GM21360 (cell line): ENCODE measurements around the gene BARX2.

Experiments
- ATAC-seq: cut with Tn5 transposase; IDR thresholded peaks from one replicate; pipeline ENCODE4 v1.9.1; 2021; ENCODE audit warnings: mild to moderate bottlenecking, moderate library complexity; ENCODE audit not compliant: unreplicated experiment

BARX2 gene

DNA sequence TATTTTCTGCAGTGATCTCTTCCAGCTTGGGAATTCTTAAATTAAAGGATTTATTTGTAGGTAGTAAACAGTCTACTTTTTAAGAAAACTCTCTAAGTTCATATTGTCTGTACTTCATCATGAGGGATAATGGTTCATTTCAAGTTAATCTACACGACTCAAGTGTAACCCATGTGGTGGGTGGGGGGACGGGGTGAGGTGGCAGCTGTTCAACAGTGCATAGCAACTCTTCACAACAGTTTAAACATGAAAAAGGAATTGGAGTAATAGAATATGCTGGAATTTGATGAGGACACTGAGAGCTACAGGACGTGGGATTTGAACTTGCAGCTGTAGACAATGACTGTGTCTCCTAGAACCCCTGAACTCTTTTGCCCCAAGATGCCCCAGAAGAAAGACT is 20.8 kb downstream of the BARX2 start:
- no peak for ATAC-seq

DNA sequence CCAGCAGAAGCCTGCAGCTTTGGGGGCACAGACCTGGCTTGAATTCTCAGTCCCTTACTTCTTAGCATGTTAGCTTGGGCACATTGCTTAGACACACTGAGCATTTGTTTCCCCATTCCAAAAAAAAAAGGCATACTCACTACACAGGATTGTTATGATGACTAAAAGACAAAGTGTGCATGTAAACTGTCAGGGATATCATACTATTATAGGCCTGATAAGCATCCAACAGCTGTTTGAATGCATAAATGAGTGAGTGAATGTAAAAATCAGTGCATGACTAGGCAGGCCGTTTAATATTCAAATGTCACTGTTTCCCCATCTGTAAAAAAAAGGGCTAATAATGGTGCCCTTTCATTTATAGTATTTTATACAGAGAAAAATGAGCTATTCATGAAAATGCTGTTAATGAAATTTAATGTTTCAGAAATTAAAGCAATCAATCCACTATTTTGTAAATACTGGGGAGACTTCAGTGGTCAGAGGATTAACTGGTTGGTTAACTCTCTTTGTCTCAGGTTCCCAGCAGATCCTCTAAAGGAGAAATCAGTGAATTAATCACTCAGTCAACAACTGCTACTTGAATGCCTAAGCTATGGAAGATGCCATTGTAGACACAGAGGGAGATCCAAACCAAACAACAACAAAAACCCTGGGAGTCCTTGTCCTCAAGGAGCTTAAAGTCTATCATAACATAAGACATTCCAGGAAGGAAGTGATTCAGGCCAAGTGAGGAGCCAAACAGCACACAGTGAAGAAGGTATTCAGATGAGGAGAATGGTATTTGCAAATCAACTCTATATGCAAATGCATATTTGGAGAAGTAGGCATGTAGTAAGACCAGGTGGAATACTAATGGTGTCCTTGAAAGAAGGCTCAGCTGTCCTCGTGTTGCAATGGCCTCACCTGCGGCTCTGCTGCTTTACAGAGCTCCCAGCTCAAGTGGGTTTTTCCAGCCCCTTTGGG is 26.8 kb downstream of the BARX2 start:
- no peak for ATAC-seq

DNA sequence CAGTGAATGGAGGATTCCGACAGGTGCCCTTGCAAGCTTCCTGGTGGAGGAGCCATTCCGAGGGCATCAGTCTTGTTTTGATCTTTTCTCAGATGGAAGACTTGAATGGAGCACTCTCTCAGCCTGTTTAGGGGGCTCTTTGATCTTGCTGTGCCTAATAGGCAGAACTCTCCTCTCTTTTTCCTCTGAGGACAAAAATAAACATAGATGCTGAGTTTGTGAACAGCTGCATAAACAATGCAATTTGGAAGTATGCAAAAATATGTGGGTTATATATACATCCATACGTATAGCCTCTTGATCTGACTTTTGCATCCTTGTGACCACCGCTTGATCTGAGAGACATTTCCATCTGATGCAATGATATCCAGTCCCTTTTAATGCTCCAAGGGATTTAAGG is 29.1 kb downstream of the BARX2 start:
- ATAC-seq, result no peak

DNA sequence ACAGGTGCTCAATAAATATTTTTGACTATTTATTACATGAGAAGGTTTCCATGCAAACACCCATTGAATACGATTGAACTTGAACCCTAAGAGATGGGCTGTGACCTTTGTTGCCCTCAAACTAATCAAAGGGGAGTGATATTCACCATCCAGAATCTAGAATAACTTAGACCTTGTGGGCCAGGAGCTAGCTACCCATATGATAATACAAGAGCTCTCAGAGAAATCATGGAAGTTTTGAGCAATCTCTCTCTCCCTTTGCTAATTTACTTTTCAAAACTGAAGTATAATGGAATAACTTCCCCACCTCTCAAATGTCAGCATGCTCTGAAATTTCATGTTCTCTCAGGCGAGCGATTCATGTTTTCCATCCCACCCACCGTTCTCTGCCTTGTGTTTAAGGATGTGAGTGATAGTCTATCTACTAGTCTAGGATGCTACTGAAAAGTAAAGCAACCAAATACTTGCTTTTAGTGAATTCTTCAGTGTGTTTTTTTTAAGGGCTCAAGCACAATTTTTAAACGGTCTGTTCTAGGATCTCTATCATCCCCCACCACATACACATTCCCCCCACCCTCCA is 33.3 kb downstream of the BARX2 start:
- no peak for ATAC-seq

DNA sequence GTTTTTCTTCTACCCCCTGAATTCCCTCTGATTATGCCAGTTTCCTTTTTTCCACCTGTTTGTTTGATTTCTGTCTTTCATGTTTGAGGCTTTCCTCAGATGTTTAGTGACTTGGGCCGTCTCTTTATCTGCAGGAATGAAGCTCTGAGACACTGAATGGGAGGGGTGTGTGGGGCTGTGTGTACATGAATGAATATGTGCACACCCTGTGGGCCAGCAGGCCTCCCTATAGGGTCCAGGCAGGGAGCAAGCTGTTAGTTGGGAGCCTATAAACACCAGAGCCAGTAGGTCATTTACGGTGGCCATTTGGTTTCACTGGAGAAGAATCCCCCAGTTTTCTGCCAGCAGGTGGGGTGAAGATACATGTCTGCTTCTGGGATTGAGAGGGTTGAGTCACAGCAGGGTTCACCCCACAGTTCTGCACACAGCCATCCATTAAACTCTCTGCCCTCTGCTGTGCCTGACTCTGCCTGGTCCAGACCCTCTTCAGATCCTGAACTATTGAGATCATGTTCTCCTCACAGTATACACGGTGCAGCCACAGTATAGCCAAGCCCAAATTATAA is 34.8 kb downstream of the BARX2 start:
- no peak for ATAC-seq

DNA sequence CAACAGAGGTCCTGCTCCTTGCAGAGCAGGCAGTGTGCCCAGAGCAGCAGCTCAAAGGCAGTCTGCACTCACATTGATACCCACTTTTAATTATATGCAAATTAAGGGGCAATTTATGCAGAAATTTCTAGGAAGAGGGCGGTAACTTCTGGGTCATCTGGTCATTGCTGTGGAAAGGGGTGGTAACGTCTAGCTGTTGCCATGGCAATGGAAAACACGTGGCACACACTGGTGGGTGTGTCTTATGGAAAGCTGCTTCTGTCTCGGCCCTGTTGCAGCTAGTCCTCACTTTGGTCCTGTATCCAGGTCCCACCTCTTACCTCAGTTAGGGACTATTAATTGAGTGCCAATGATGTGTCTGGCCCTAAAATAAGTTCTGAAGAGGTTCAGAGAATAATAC is 36.8 kb downstream of the BARX2 start:
- no peak for ATAC-seq

DNA sequence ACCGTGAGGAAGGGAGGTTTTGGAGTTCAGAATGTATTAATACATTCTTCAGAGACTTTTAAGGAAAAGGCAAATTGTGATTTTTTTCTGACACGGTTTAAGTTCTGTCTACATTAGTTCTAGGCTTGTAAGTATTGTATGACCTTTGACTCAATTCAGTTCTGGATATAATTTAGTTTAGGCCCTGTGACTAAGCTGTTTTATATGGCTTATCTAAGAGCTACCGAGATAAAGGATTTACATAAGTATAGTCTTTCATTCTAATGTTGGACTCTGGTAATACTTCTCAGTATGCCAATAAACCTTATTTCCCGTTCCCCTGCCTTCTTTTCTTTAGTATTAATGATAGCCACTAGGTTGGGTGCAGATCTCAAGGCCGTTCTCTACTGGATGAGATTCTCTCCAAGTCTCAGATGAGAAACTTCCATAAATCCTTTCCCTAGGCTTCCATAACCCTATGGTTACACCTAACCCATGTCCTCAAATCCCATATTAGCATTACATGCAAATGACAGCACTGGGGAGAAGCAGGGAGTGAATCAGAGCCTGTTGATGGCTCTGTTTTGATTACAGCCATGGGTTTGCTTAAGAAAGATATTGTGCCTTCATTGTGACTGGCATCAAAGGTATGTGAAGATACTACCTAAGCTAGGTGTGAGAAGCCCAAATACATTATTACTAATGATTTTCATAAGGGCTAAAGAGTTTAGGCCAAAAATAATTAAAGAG is 38.7 kb downstream of the BARX2 start:
- no peak for ATAC-seq

DNA sequence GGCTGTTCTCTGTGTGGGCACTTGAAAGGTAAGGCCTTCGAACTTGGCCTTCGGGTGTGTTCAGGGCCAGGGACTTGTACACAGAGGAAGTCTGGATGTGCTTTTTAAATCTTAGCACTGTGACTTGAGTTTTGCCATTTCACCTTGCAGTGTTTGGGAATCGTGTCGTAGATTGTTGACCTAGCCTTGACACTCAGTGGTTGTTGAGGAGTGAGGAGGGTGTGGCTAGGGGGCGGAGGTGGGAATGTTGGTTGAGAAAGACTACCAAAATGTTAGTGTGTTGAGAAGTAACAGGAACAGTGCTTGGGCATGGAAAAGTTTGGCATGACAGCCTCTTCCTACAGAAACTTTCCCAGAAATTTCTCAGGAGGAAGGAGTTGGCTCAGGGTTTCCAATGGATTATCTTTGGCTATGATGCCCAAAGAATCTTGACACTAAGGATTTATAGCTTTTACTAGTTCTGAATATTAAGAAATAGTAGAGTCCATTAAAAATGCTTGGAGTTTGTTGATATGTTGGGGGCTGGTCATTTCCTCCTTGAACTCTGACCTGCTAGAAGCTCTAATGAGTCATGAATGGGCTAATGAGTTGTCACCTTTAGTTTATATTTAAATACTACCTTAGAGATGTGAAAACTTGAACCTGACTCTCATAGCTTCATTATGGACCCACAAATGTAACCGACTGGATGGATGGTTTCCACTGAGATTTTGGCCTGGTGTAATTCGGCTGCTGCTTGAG is 40.6 kb downstream of the BARX2 start:
- ATAC-seq, result no peak

DNA sequence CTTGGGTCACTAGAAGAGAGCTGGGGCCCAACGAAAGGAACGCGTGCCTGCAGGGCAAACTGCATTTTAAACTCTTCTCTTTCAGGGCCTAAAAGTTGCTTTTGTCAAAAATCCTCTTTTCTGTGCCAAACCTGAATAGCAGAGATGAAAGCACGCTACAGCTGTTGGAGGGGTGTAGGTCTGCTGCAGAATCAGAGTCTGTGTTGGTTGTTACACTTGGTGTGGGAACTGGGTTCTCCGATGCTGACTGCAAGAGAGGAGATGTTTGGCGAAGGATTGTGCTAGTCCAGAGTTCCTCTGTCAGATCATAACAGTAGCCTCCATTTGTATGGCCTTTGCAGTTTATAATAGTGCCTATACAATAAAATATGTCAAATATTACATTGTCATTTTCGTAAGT is 41.8 kb downstream of the BARX2 start:
- no peak for ATAC-seq

DNA sequence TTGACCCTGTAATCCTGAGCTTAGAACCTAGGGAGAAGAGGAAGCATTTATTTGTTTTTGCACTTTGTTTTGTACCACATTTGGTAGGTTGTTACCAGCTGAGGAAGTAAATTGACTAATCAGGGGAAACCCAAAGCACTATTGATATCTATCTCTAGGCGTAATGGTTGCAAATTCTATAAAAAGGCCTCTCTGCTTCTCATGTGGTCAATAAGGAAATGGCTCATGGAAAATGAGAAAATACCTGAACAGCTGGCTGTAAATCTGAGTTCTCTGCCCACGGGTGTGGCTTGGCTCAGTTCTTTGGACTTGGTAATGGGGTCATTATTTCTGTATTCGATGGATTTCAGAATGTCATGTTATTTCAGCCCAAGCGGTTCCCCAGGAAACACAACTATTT is 42.4 kb downstream of the BARX2 start:
- ATAC-seq, result peak; percentile 80

DNA sequence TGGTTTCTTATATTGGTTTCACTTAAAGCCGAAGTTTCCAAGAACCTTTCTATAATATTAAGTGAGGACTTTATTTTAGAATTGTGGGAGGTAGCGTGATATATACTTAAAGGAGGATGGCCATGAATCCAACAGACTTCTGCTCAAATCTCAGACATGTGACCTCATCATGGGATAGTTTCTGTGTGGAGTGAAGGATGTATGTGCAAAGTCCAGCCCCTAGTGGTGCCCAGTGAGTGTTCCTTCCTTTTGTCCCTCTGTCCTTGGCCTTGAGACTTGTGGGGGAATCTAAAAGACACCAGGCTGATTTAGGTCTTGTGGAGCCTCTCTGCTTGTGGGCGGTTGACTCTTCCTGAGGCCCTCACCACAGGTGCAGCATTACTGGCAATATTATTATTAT is 43.7 kb downstream of the BARX2 start:
- no peak for ATAC-seq

DNA sequence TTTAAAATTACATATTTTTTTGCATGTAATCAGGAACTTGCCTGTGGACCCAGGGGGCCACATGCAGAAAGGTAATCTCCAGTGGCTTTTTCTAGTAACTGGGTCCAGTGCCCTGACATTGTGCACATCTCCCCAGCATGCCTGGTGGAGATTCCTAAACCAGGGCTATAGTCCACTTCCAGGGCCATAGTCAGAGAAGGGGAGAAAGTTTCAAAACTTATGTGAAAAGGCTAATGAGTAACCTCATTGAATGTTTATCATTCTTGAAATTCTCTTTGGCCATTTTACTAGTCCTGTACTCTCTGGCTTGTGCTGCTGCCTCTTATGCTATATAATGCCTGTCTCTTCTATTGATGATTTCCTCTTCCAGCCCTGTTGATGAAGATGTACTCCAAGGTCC is 47.8 kb downstream of the BARX2 start:
- no peak for ATAC-seq

DNA sequence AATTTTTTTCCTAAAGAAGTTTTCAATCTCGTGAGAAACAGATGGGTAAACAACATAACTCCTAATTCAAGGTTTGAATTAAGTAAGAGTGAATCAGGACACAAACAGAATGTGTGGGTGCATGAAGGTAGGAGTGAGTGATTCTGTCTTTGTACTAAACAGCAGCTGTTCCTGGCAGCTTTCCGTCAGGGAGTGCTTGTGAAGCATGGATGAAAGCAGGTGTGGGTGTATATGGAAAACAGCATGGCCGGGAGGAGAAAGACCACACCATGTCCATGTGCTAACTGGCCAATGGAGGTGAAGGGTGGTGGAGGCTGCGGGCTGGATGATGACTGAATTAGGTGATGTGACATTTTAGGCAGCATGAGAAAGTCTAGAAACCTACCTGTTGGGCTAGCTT is 49.6 kb downstream of the BARX2 start:
- ATAC-seq, result no peak

DNA sequence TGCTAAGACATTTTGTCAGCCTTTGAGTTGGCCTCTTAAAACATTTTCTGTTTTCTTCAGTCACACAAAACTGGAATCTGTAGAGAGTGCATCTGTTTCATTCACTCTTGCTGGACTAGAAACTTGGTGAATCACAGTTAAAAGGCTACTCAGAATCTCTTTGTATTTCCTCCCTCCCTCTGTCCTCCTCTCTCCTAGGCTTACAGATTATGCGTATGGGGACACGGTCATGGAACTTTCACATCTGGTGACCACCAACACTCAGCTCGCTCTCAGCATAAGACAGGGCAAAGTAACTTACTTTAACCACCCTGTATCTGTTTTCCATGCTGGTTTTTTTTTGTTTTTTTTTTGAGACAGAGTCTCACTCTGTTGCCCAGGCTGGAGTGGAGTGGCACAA is 50.4 kb downstream of the BARX2 start:
- no peak for ATAC-seq

DNA sequence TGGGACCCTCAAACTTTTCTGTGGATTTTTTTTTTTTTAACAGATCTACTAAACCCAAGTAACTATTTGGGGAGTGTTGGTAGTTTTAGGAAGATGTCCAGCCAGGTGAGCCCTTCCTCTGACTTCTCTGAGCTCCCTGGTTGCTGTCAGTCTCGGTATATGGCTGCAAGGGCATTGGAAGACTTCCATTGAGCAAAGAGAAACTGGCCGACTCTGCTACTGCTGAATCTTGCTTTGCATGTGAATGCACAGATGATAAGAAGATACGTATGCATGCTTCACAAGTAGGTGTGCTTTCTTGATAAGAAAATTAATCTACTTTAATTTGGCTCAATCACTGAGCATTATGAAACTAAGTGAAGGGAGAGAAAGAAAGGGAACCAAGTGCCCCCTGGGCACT is 51.1 kb downstream of the BARX2 start:
- no peak for ATAC-seq

DNA sequence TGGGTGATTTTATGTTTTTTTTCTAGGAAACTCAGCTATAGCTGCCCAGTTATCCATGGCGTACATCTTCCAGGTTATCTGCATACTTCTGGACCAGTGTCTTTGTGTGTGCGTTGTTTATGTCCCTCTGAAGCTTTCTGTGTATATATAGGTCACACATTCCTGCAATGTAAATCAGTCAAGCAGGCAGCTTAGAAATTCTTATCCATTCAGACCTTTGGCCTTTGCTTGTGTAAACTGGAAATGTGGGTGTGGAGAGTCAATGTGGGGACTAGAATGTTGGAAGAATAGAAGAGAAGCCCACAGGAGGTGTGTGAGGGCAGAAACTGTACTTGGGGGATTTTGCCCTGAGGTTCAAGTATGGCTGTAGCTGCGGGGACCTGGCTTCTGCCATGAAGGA is 51.7 kb downstream of the BARX2 start:
- no peak for ATAC-seq

DNA sequence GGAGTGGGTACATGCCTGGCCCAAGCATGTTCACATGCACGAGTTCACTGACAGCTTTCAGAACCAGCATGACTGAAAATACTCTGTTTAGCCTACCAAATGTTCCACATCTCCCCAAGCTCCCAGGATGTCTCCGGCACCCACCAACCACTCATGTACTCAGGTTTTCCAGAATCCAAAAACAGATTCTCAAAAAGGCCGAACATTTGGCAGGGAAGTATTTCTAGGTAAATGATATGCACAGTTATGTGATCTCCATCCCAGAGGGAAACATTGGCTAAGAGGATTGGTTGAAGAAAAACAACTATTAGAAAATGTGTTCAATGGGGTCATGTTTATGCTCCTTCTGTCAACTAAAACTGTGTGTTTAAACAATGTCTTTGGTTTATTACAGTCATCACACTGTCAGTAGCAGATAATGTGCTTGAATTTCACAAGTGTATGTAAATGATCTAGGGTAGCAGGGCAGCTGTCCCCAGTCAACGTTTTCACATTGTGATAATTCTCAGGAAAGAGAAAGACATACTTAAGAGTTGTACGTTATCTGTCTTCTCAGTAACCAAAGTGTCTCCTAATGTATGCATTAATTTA is 52.3 kb downstream of the BARX2 start:
- ATAC-seq, result no peak

DNA sequence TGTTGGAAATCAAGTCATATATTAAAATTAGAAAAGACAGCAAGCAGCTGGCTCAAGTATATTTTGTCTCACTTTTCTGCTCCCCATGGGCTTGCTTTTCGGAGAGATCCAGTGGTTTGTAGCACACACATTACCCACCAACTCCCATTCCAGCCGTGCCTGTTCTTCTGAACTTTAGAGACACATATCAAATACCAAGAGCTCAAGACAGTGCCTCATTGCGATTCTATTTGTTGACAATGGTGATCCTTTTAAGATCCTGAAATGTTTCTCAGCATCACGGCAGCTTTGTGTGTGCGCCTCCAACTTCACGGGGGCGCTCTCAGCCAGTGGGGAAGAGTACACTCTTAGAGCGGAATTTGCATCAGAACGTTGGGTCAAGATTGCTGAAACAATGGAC is 52.9 kb downstream of the BARX2 start:
- ATAC-seq, result no peak

DNA sequence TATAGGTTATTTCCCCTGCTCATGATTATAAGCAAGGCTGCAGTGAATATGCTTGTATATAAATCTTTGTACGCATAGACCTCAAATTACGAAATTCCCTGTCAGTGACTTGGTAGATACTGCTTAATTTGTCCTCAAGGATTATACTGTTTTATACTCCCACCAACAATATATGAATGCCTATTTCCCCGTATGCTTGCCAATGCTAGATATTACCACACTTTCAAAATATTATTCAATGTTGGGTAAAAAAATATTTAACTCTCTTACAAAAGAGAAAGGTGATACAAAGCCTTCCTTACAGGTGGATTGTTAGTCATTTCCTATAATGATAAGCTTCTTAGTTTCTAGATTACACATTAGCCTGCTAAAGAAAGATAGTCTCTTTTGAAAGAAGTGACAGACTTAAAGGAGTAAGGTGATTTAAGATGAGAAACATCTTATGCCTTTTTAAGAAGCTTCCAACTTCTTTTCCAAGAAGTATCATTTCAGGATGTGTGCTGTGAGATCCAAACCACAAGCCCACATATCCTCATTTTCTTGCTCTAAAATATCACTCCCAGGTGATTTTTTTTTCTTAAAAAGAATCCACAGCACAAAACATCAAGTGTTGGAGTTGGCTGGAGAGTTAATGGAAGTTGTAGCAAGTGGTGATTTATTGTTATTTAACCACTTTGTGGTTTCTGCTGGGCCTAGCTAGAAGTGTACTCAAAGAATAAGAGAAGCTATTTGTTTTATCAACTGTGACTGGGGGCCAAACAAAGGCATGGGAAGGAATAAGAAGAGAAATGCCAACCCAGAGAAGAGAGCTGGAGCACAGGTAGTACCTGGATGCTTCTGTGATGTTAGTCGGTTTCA is 59.2 kb downstream of the BARX2 start:
- ATAC-seq, result no peak
